Breast epithelium (tissue), 4 donors: ENCODE data around the gene KLHL21. TPM values are rescaled to one million over a fixed set of nuclear protein-coding genes. Genes with fewer than 3 reads are reported as not detected.

Experiments
- DNase-seq, 2 donors: peaks; one replicate each; pipeline ENCODE4 v3.0.0-alpha.2; 2019; ENCODE audit warnings: low spot score in 2 of 2
- H3K27ac ChIP-seq, 2 donors: fragments of 200-600 bp; sonication (generic) in 1 of 2; one replicate each; pipeline ENCODE4 v1.5.1; 2016 to 2019; ENCODE audit warnings: mild to moderate bottlenecking in 1 of 2
- H3K27me3 ChIP-seq, 2 donors: fragments of 200-600 bp; sonication (generic) in 1 of 2; one replicate each; pipeline versions ENCODE4 v1.5.1 to v1.6.0; 2017 to 2019; ENCODE audit warnings: control low read depth in 1 of 2, mild to moderate bottlenecking in 1 of 2
- H3K36me3 ChIP-seq: fragments of 200-600 bp; one replicate; pipeline ENCODE4 v1.5.1; 2019
- H3K4me1 ChIP-seq, 2 donors: fragments of 200-600 bp; sonication (generic); one replicate each; pipeline ENCODE4 v1.5.1; 2016 to 2019; ENCODE audit warnings: control low read depth in 1 of 2
- H3K4me3 ChIP-seq, 3 donors: fragments of 200-600 bp; sonication (generic); 1 replicate in 2 of 3; 2 replicates in 1 of 3; pipeline ENCODE4 v1.5.1; 2016 to 2019; ENCODE audit warnings: mild to moderate bottlenecking in 3 of 3, moderate library complexity in 2 of 3
- H3K9me3 ChIP-seq, 2 donors: fragments of 200-600 bp; sonication (generic) in 1 of 2; one replicate each; pipeline ENCODE4 v1.5.1; 2016 to 2019; ENCODE audit warnings: control low read depth in 1 of 2
- CTCF ChIP-seq, 3 donors: fragments of 450-650 bp; IDR thresholded peaks; one replicate each; pipeline ENCODE4 v1.5.1; 2016 to 2017; ENCODE audit warnings: antibody characterized with exemption in 3 of 3, mild to moderate bottlenecking in 3 of 3, moderate library complexity in 3 of 3
- POLR2A ChIP-seq: fragments of 450-650 bp; IDR thresholded peaks from one replicate; pipeline ENCODE4 v1.6.1; 2016; ENCODE audit warnings: antibody characterized with exemption, mild to moderate bottlenecking, moderate library complexity
- POLR2AphosphoS5 ChIP-seq, 3 donors: sonication (generic); formaldehyde crosslinking; IDR thresholded peaks; one replicate each; pipeline ENCODE4 v1.6.1; 2017; ENCODE audit warnings: antibody characterized with exemption in 3 of 3
- intact Hi-C: fragments of 100-400 bp; cut with DNase I; formaldehyde crosslinking; loops from one replicate; pipeline ENCODE4 v1.15.1; 2023; ENCODE audit warnings: low total_unique reads
- total RNA-seq, 3 donors: library from RNA; depleted of rRNA; stranded (reverse); fragments of >200 nt; gene quantifications; one replicate each; pipeline ENCODE4 v1.1.0, GENCODE V29; 2016

KLHL21 gene
- total RNA-seq, 3 donors from 2014 or later = 45.2 to 61.3 (median 58.1) TPM

GRCh38 chr1:6585841-6586240 is 16.8 kb downstream of the KLHL21 start:
- Histone ChIP-seq H3K27me3 (no peaks in the 10 kb centered on the region), H3K9me3 (no peaks in the 10 kb centered on the region), H3K4me3 (no peak overlapping the region), H3K4me1 (peaks cover 3 to 11% of the 10 kb centered on the region in 2 donors), H3K27ac (peak overlapping the region in 1 of 2 donors; percentile 19), H3K36me3 (no peaks in the 10 kb centered on the region)
- no peak for DNase-seq
- TF ChIP-seq POLR2A (no peak), POLR2AphosphoS5 (IDR thresholded peaks at IDR 0.05) (no peak)
- intact Hi-C loops = no loop called here

GRCh38 chr1:6585081-6585722 is 17.5 kb downstream of the KLHL21 start:
- Histone ChIP-seq H3K36me3 (no peaks in the 10 kb centered on the region), H3K27me3 (no peaks in the 10 kb centered on the region), H3K9me3 (no peaks in the 10 kb centered on the region), H3K4me1 (peaks cover 6 to 16% of the 10 kb centered on the region in 2 donors), H3K27ac (peak overlapping the region in 1 of 2 donors; percentile 43), H3K4me3 (no peak overlapping the region)
- DNase-seq = no peak
- TF ChIP-seq CTCF (IDR thresholded peaks at IDR 0.05) (no peak), POLR2AphosphoS5 (IDR thresholded peaks at IDR 0.05) (no peak), POLR2A (no peak)
- intact Hi-C loops = no loop called here

GRCh38 chr1:6584126-6585080 is 18.3 kb downstream of the KLHL21 start:
- no peak for TF ChIP-seq POLR2A
- peak in 2 of 3 donors; percentile 28 to 30 for TF ChIP-seq CTCF (IDR thresholded peaks at IDR 0.05)
- Histone ChIP-seq H3K4me3 (no peak overlapping the region), H3K9me3 (no peaks in the 10 kb centered on the region), H3K27ac (no peak overlapping the region), H3K27me3 (no peaks in the 10 kb centered on the region), H3K36me3 (no peaks in the 10 kb centered on the region), H3K4me1 (peaks cover 6 to 16% of the 10 kb centered on the region in 2 donors)
- DNase-seq = no peak
- intact Hi-C loops = no loop called here

GRCh38 chr1:6582370-6582769 is 20.3 kb downstream of the KLHL21 start:
- Histone ChIP-seq H3K4me1 (peaks cover 6 to 32% of the 10 kb centered on the region in 2 donors), H3K27me3 (no peaks in the 10 kb centered on the region), H3K36me3 (no peaks in the 10 kb centered on the region), H3K4me3 (peak overlapping the region in 1 of 3 donors; percentile 2), H3K27ac (peak overlapping the region; percentile 97 to 98), H3K9me3 (no peaks in the 10 kb centered on the region)
- DNase-seq = no peak
- no peak for TF ChIP-seq POLR2A
- no peak for TF ChIP-seq POLR2AphosphoS5 (IDR thresholded peaks at IDR 0.05)
- TF ChIP-seq CTCF (IDR thresholded peaks at IDR 0.05) = no peak
- intact Hi-C loops = no loop called here

GRCh38 chr1:6581561-6582305 is 20.9 kb downstream of the KLHL21 start:
- intact Hi-C loops = no loop called here
- H3K4me3 ChIP-seq = peak overlapping the region in 1 of 3 donors; percentile 2

More at GRCh38 chr1:6581561-6582305, 20.9 kb downstream of the KLHL21 start:
- DNase-seq = no peak
- H3K36me3 ChIP-seq = no peaks in the 10 kb centered on the region
- peak overlapping the region; percentile 97 to 98 for H3K27ac ChIP-seq
- no peaks in the 10 kb centered on the region for H3K9me3 ChIP-seq
- H3K27me3 ChIP-seq = no peaks in the 10 kb centered on the region
- peaks cover 6 to 32% of the 10 kb centered on the region in 2 donors for H3K4me1 ChIP-seq
- TF ChIP-seq POLR2AphosphoS5 (IDR thresholded peaks at IDR 0.05) = no peak
- no peak for TF ChIP-seq POLR2A
